HS-27A (cell line): ENCODE data around the gene SHISA7.
A peak's percentile ranks its signal among the peaks of the same experiment; 100 is the strongest.

Experiments
- DNase-seq: peaks from one replicate; pipeline ENCODE4 v3.0.0-alpha.2; 2012; ENCODE audit warnings: low read depth, missing footprints

Gene SHISA7

DNA sequence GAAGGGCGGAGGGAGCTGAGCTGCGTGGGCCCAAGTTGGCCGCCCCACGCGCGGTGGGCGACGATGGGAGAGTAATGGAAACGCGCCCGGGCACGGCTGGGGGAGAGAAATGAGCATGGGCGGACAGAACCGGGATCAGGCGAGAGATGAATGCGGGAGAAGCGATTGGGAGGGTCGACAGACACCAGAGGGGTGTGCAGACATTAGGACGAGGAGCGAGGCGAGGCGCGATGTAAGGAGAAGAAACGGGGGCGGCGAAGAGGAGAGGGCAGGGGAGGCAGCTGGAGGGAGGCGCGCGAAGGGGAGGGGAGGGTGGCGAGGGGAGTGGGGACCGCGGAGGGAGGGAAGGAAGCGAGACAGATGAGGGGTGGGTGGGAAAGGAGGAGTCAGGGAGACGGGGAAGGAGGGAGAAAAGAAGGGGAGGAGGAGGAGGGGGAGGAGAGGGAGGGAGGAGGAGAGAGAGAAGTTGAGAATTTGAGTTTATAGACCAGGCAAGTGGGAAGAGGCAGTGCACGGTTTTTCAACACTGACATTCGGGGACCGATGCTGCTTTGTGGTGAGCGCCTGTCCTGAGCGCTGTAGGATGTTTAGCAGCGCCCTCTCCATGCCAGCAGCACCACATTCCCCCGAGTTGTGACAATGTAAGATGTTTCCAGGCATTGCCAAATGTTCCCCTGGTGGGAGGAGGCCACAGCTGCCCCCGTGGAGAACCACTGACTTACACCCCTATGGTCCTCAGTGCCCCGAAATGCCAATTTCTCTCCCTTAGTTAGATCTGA is at the start of gene SHISA7:
Gene SHISA7 (minus strand): TSS at position 256 of the 779 bp plus-strand sequence. CDS start 437 bp downstream, outside the sequence.
- no peak for DNase-seq

GRCh38 chr19:55492362-55492944 is 49.4 kb upstream of the SHISA7 start:
- DNase-seq = no peak

- no peak for DNase-seq
Measured at GRCh38 chr19:55491546-55492360, 48.7 kb upstream of the SHISA7 start.

DNA sequence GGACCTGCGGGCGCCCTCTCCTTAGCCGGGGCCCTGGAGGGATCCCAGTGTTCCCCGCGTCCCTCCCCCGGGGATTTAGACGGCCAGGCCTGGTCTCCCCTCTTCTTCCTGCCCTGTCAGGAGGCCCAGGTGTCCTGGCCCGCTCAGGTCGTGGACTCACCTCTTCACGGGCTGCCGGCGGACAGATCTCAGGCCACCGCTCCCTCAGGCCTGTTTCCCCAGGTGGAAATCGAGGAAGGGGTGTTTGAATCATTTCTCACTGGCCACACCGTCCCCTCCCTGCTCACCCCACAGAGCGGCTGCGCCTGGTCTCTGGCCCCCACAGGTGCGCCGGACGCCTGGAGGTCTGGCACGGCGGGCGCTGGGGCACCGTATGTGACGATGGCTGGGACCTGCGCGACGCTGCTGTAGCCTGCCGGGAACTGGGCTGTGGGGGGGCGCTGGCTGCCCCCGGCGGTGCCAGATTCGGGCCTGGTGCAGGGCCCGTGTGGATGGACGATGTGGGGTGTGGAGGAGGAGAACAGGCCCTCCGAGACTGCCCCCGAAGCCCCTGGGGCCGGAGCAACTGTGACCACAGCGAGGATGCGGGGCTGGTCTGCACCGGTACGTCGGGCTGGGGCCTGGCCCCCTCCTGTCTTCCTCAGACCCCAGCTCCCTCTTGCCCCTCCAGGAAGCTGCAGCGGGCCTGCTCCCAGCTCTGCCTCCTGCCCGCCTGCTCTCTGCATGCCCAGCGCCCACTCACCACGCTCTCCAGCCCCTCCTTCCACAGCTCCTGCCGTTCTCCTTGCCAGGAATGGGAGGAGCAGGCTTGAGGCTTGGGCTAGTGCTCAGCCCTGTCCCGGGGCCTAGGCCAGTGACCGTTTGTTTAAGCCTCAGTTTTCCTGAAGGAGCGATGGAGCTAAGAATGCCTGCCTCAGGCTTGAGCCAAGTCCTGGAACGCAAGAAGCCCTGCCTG is 47.7 kb upstream of the SHISA7 start:
- DNase-seq = no peak

- DNase-seq = no peak
Measured at GRCh38 chr19:55489711-55490477, 46.8 kb upstream of the SHISA7 start.

DNA sequence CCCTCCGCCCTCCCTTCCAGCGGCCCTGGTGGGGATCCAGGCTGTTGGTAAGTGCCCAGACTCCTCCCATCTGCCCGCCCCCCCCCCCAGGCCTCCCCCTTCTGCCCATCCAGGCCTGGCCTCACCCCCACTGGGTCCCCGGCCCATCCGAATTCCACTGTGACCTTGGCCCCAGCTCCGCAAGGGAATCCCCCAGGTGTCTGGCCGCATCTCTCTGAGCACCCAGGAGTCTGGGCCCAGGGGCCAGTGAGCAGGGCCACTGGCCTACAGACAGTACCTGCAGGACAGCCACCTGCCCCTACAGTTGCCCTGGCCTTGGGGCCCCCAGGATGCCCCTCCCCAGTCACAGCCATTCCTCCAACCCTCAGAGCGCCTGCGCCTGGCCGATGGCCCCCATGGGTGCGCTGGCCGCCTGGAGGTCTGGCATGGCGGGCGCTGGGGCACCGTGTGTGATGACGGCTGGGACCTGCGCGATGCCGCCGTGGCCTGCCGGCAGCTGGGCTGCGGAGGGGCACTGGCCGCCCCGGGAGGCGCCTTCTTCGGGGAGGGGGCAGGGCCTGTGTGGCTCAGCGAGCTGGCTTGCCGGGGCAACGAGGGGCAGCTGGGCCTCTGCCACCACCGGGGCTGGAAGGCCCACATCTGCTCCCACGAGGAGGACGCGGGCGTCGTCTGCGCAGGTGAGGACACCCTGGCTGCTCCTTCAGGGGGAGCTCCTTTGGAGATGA is 46.0 kb upstream of the SHISA7 start:
- DNase-seq = no peak

DNA sequence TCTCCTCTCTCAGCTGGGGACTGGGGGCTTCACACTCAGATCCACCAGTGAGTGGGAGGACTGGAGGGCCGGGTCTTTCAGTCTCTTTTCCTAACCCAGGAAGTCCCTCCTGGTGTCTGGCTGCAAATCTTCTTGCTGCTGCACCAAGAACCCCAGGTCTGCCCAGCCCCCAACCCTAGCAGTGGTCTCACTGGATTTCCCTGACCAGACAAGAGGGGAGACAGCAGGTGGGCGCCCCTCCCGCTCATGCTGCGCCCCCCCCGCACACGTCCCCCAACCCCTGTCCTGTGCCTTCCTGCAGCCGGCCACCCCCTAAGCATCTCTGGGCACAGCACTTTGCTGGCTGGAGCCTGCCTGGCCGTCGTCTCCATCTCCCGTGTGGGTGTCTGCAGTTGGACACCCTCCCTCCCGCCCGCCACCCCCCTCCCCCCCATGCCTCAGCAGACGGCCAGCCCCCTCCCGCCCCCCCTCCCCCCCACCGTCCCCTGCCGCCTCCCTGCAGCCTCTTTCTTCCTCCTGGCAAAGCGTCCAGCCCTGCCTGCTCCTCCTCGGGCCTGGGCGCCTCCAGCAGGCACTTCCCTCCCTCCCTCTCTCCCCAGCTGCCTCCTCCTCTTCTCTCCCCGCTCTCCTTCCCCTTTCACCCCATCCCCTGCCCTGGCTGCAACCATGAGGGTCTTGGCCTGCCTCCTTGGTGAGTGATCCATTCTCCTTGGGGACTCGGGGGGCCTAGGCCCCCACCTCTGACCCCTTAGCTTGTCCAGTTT is 45.0 kb upstream of the SHISA7 start, which contains the start of gene SSC5D:
Gene SSC5D (plus strand): TSS at position 513 of the 764 bp plus-strand sequence. CDS start 154 bp downstream, at position 667.
- DNase-seq = no peak

DNA sequence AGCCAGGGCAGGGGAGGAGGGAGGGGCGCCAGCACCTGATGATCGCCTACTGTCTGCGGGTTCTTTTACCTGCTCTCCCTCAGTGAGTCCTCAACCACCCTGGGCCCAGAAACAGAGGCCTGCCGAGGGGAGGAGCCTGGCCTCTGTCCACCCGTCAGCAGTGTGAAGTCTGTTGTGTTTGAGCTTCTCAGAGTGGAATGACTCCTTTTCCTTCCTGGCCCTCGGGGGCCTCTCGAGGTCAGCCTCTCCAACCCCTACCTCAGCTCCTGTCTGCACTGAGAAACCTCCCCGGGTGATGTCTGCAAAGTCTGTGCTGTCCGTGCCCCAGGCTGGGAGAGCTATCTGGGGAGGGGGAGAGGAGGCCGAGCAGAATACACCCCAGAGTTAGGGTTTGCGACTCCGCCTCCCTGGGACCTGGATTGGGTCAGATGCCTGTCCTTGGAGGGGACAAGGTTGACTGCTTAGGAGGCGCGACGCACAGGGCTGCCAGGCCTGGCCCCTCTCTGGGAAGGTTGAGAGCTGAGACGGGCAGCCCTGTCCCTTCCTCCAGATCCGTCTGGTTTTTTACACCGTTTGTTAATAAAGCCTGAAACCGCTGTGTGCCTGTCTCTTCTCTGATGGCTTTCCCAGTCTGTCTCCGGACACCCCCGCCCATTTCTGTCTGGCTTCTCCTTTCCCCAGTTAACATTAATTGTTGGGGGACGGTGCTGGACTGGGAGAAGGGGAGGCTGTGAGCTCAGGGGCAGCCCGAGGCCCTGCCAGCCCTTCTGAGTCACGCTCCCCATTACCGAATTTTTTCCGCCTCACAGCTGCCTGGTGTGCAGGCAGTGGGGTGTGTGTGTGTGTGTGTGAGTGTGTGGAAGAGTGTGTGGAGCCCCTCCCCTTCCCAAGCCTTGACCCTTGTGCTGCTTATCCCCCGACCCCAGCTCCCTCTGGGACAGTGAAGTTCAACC is 44.1 kb upstream of the SHISA7 start:
- DNase-seq = peak; percentile 92

DNA sequence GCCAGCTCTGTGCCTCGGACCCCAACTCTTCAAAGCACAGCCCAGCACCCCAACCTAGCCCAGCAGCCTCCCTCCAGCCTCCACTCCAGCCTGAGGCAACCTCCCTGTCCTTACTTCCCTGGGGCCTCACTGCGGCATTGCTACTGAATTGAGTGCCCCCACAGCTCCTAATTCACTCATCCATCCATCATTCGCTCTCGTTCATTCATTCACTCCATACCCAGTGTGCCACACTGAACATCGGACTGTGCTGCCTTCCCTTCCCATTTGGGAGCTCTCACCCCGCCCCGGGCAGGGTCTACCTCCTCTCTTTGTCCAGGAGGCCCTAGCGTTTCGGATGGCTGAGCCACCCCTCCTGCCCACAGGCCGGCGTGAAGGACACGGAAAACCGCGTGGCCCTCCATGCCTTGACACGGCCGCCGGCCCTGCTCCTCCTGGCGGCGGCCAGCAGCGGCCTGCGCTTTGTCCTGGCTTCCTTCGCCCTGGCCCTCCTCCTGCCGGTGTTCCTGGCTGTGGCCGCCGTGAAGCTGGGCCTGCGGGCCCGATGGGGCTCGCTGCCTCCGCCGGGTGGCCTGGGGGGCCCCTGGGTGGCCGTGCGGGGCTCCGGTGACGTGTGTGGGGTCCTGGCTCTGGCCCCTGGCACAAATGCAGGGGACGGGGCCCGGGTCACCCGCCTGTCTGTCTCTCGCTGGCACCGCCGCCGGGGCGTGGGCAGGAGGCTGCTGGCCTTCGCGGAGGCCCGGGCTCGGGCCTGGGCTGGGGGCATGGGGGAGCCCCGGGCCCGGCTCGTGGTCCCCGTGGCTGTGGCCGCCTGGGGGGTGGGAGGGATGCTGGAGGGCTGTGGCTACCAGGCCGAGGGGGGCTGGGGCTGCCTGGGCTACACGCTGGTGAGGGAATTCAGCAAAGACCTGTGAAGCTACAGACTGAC is 43.2 kb upstream of the SHISA7 start:
- no peak for DNase-seq

GRCh38 chr19:55485439-55486011 is 42.4 kb upstream of the SHISA7 start:
- no peak for DNase-seq

- DNase-seq = no peak
Measured at GRCh38 chr19:55484593-55485438, 41.7 kb upstream of the SHISA7 start, which contains the start of gene NAT14. Gene NAT14 (plus strand): TSS chr19:55485188. CDS start chr19:55485709, 521 bp downstream.

GRCh38 chr19:55483706-55484592 is 40.8 kb upstream of the SHISA7 start:
- DNase-seq = no peak

DNA sequence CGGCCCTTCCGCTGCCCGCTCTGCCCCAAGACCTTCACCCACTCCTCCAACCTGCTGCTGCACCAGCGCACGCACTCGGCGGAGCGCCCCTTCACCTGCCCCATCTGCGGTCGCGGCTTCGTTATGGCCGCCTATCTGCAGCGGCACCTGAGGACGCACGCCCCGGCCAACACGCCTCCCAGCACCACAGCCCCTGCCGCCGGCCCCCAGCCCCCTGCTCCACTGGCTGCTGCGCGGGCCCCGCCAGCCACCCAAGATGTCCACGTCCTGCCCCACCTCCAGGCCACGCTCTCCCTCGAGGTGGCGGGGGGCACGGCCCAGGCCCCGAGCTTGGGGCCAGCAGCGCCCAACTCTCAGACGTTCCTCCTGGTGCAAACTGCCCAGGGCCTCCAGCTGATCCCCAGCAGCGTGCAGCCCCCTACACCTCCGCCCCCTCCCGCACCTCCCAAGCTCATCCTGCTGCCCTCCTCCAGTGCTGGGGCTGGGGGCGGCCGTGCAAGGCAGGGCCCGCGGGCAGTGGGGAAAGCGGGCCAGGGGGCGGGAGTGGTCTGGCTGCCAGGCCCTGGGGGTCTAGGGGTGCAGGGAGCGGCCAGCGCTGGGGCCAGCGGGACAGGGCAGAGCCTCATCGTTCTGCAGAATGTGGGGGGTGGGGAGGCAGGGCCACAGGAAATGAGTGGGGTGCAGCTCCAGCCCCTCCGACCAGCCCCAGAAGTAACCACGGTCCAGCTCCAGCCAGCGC is 40.0 kb upstream of the SHISA7 start:
- no peak for DNase-seq
